ENCODE results near the gene CEND1.
A peak's percentile ranks its signal among the peaks of the same experiment; 100 is the strongest.

CEND1 gene

GRCh38 chr11:794766-795633 is 5.1 kb upstream of the CEND1 start:
- peak in 1 of 5 experiments; percentile 40 for DNase-seq

- DNase-seq = no peak
Observed at GRCh38 chr11:794013-794765, 4.3 kb upstream of the CEND1 start.

- DNase-seq = no peak
Observed at GRCh38 chr11:793556-793955, 3.7 kb upstream of the CEND1 start.

- DNase-seq = no peak
Observed at GRCh38 chr11:792873-793272, 3.0 kb upstream of the CEND1 start.

- DNase-seq = no peak
Observed at GRCh38 chr11:792535-792821, 2.6 kb upstream of the CEND1 start.

GRCh38 chr11:791658-792534 is 2.0 kb upstream of the CEND1 start:
- no peak for DNase-seq

- DNase-seq = no peak
Observed at GRCh38 chr11:790721-791564, 1.1 kb upstream of the CEND1 start.

- no peak for DNase-seq
Observed at GRCh38 chr11:788953-789940, 643 bp downstream of the CEND1 start.

- DNase-seq = no peak
Observed at GRCh38 chr11:788009-788640, 1.8 kb downstream of the CEND1 start.

GRCh38 chr11:787084-787675 is 2.7 kb downstream of the CEND1 start:
- DNase-seq = no peak

- no peak for DNase-seq
Observed at GRCh38 chr11:786235-787083, 3.4 kb downstream of the CEND1 start.

GRCh38 chr11:783581-784015 is 6.3 kb downstream of the CEND1 start:
- DNase-seq = no peak

- DNase-seq = no peak
Observed at GRCh38 chr11:782264-783174, 7.4 kb downstream of the CEND1 start.

- DNase-seq = no peak
Observed at GRCh38 chr11:779955-780532, 9.8 kb downstream of the CEND1 start.

- DNase-seq = no peak
Observed at GRCh38 chr11:778976-779954, 10.6 kb downstream of the CEND1 start.
